ENCODE data around the gene GASK1A.

The GASK1A gene

DNA sequence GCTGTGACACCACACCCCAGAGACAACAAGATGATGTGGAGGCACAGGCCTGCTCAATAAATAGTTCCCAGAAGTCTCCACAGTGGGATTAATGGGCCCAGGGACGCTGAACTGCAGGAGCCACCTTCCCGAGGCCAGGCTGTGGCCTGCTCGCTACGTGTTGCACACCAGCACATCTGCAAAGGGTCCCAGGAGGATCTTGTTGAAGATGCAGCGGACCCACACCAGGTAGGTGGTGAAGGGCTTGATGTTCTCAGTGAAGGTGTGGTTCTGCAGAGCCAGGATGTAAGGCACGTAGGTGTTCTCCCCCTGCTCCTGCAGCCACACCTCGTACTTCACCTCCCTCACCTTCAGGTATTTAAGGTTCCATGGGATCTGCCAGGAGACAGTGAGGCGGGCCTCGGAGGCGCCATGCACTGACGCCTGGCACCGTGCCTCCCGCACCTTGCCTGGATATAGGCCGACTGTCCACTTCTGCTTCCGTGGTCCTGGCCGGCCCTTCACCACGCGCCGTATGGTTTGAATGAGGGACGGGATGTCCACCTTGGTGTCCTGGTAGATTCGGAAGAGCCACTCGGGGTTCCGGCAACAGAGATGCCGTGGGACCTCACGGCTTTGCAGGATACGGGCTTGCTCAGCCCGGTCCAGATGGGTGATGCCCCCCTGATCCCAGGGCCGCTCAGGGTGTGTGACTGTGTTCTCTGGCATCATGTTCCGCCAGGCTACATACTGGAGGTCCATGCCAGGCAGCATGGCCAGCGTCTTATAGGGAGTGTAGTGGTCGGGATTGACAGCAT is 100.6 kb downstream of the GASK1A start:
- H3K9ac ChIP-seq (ENCODE audit: low read length), result no peak overlapping the region
- no peaks in the 10 kb centered on the region for H3K4me1 ChIP-seq (ENCODE audit: control insufficient read depth, insufficient read depth, low read length)
- no peaks in the 10 kb centered on the region for H3K27me3 ChIP-seq (ENCODE audit: control insufficient read depth, insufficient read depth, low read length)
- H3K4me3 ChIP-seq (ENCODE audit: low read length), result no peak overlapping the region
- peaks cover 17% of the 10 kb centered on the region for H3K36me3 ChIP-seq (ENCODE audit: control insufficient read depth, insufficient read depth, low read length)
- no peak overlapping the region for H3K27ac ChIP-seq (ENCODE audit: low read depth, low read length)

DNA sequence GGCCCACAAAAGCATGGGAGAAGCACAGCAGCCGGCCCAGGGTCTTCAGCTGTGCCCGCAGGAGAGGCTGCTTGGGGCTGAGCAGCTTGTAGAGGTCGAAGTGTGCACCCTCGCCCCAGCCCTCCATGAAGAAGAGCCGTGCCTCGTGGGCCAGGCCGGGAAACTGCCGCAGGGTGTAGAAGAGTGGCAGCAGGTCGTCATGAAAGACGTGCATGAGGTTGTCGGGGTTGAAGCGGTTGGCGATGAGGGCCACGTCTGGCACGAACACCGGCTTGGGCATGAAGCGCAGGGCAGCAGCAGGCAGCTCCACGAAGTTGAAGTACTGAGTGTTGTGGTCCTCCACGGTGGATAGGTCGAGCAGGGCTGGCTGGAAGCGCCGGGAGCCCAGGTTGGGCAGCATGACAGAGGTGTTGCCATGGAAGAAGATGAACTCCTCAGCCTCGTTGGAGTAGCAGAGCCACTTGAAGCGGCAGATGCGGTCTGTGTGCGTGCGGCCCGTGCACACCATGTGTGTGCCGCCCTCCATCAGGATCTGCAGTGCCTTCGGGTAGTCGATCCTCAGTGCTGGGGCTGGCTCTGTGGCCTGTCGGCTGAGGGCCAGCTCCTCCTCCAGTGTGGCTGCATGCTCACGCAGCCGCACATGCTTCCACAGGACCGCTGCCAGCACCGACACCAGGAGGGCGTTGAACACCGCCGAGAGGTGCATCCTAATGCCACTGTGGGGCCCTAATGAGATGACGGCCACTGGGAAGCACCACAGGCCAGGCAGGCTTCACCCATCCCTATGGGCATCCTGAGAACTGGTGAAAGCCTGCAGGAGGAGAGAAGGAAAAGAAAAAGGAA is 101.8 kb downstream of the GASK1A start:
- Histone ChIP-seq H3K9ac (ENCODE audit: low read length) (no peak overlapping the region), H3K4me3 (ENCODE audit: low read length) (no peak overlapping the region), H3K27ac (ENCODE audit: low read depth, low read length) (no peak overlapping the region), H3K4me1 (ENCODE audit: control insufficient read depth, insufficient read depth, low read length) (no peaks in the 10 kb centered on the region), H3K27me3 (ENCODE audit: control insufficient read depth, insufficient read depth, low read length) (no peaks in the 10 kb centered on the region), H3K36me3 (ENCODE audit: control insufficient read depth, insufficient read depth, low read length) (peaks cover 17% of the 10 kb centered on the region)

DNA sequence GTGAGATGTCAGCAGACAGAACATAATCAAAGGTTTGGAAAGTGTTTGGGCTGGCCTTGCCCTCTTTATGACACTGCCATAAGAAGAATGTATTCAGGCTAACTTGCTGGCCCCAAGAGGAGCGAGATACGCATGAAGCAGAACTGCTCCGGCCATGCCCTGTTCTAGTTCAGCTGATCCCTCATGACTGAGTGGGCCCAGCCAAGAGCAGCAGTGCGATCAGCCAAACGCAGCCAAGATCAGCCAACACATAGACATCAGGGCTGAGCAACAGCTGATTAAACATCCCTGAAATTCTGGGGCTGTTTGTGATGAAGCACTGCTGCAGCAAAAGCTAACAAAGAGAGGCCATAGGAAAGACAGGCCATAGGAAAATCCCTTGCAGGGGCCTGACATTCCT is 102.7 kb downstream of the GASK1A start:
- Histone ChIP-seq H3K27ac (ENCODE audit: low read depth, low read length) (no peak overlapping the region), H3K4me3 (ENCODE audit: low read length) (no peak overlapping the region), H3K9ac (ENCODE audit: low read length) (no peak overlapping the region), H3K27me3 (ENCODE audit: control insufficient read depth, insufficient read depth, low read length) (no peaks in the 10 kb centered on the region), H3K4me1 (ENCODE audit: control insufficient read depth, insufficient read depth, low read length) (no peaks in the 10 kb centered on the region), H3K36me3 (ENCODE audit: control insufficient read depth, insufficient read depth, low read length) (peaks cover 17% of the 10 kb centered on the region)

DNA sequence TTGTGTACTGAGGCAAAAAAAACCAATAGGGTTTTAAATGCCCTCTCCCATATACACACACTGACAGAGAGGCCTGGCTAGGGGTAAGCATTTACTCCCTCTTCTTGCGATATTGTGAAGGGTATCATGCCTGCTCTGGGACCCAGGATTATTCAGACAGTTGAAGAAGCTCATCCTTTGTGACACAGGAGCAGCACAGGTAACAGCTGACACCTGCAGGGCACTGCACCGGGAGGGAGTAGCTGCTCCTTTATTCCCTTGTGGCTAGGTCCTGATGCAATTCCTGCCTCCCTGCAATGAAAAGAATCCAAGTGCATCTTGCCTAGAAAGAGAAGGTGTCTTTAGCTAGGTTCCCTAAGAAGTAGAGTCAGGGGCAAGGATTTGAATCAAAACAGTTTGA is 103.3 kb downstream of the GASK1A start:
- H3K27ac ChIP-seq (ENCODE audit: low read depth, low read length), result no peak overlapping the region
- no peaks in the 10 kb centered on the region for H3K4me1 ChIP-seq (ENCODE audit: control insufficient read depth, insufficient read depth, low read length)
- no peak overlapping the region for H3K9ac ChIP-seq (ENCODE audit: low read length)
- H3K36me3 ChIP-seq (ENCODE audit: control insufficient read depth, insufficient read depth, low read length), result peaks cover 17% of the 10 kb centered on the region
- H3K4me3 ChIP-seq (ENCODE audit: low read length), result no peak overlapping the region
- no peaks in the 10 kb centered on the region for H3K27me3 ChIP-seq (ENCODE audit: control insufficient read depth, insufficient read depth, low read length)

DNA sequence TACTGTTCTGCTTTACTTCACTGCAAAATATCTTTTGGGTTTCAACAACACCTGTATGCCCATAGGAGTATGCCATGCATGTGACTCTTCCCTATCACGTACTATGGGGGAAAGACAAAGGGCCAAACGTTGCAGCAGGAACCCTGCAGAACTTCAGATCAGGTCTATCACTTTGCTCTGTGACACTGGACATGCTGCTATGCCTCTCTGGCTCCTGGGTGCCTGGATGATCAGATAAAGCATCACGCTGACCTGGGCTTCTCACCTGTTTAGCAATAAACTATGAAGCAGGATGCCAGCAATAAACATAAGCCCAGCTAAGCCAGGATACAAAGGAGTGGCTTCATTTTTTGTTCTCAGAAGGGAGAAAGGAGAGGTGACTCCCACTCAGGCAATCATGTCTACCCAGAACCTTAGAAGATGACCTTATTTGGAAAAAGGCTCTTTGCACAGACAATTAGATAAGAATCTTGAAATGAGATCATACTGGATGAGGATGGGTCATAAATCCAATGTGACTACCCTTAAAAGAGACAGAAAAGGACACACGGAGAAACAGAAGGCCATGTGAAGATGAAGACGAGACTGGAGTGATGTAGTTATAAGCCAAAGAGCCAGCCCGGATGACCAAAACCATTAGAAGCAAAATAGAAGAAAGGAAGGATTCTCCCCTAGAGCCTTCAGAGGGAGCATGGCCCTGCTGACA is 107.5 kb downstream of the GASK1A start:
- no peaks in the 10 kb centered on the region for H3K27me3 ChIP-seq (ENCODE audit: control insufficient read depth, insufficient read depth, low read length)
- no peak overlapping the region for H3K9ac ChIP-seq (ENCODE audit: low read length)
- H3K4me1 ChIP-seq (ENCODE audit: control insufficient read depth, insufficient read depth, low read length), result peaks cover 7% of the 10 kb centered on the region
- no peaks in the 10 kb centered on the region for H3K36me3 ChIP-seq (ENCODE audit: control insufficient read depth, insufficient read depth, low read length)
- no peak overlapping the region for H3K4me3 ChIP-seq (ENCODE audit: low read length)
- H3K27ac ChIP-seq (ENCODE audit: low read depth, low read length), result no peak overlapping the region

DNA sequence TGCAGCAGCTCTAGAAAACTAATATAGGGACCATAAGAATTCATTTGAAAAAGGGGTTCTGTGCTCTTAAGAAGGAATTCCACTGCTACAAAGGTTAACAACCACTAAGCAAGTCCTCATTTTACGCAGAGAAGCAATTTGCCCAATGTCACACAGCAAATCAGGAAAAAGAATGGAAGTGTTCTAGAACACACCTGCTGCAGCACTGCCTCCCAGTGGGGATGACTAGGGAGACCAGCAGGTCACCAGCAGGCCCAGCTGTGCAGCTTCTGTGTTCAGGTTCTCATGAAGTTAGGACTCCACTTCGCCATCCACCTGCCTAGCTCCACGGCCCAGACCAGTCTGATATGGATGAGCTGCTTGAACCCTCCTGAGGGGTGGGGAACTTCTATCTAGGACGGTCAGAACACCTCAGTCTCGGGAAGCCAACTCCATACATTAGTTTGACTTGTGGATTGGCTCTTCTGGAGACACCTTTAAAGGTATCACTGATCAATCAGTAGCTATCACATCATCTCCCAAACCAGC is 108.2 kb downstream of the GASK1A start:
- no peak overlapping the region for H3K4me3 ChIP-seq (ENCODE audit: low read length)
- H3K9ac ChIP-seq (ENCODE audit: low read length), result no peak overlapping the region
- no peaks in the 10 kb centered on the region for H3K27me3 ChIP-seq (ENCODE audit: control insufficient read depth, insufficient read depth, low read length)
- H3K4me1 ChIP-seq (ENCODE audit: control insufficient read depth, insufficient read depth, low read length), result peaks cover 7% of the 10 kb centered on the region
- H3K36me3 ChIP-seq (ENCODE audit: control insufficient read depth, insufficient read depth, low read length), result no peaks in the 10 kb centered on the region
- no peak overlapping the region for H3K27ac ChIP-seq (ENCODE audit: low read depth, low read length)

DNA sequence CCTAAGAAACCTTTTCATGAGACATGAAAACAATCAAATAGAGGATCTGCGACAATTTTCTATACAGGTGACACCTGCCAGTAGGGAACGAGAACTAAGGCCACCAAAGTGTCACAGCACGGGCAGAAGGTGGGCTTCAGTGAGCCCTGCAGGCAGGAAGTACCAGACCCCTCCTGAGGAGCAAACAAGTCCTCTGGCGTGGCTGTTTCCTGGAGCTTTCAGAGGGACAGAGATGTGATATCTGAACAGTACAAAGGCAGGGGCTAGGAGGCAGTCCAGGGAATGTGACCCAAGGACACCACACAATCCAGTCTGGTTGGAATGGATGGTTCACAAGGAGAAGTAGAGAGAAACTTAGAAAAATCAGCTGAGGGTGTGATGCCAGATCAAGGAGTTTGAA is 110.0 kb downstream of the GASK1A start:
- Histone ChIP-seq H3K27ac (ENCODE audit: low read depth, low read length) (no peak overlapping the region), H3K4me1 (ENCODE audit: control insufficient read depth, insufficient read depth, low read length) (peaks cover 14% of the 10 kb centered on the region), H3K36me3 (ENCODE audit: control insufficient read depth, insufficient read depth, low read length) (no peaks in the 10 kb centered on the region), H3K27me3 (ENCODE audit: control insufficient read depth, insufficient read depth, low read length) (no peaks in the 10 kb centered on the region), H3K9ac (ENCODE audit: low read length) (no peak overlapping the region), H3K4me3 (ENCODE audit: low read length) (no peak overlapping the region)

DNA sequence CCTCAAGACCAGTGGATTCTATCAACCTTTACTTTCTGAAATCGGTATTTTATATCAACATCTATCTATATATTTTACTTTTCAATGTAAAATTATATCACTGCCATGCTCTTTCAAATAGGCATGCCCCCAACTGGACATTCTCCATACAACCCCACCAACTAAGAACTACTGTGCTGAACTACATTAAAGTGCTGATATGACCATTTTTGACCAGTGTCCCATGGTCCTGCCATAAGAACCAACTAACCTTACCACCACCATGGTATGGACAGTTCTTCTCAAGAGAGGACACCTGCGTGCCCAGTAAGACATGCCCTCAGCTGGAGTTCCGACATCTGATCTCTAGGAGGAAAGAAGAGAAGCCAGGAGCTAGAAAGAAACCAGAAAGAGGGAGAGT is 111.1 kb downstream of the GASK1A start:
- Histone ChIP-seq H3K27me3 (ENCODE audit: control insufficient read depth, insufficient read depth, low read length) (no peaks in the 10 kb centered on the region), H3K27ac (ENCODE audit: low read depth, low read length) (no peak overlapping the region), H3K36me3 (ENCODE audit: control insufficient read depth, insufficient read depth, low read length) (no peaks in the 10 kb centered on the region), H3K9ac (ENCODE audit: low read length) (no peak overlapping the region), H3K4me1 (ENCODE audit: control insufficient read depth, insufficient read depth, low read length) (peaks cover 22% of the 10 kb centered on the region), H3K4me3 (ENCODE audit: low read length) (no peak overlapping the region)

DNA sequence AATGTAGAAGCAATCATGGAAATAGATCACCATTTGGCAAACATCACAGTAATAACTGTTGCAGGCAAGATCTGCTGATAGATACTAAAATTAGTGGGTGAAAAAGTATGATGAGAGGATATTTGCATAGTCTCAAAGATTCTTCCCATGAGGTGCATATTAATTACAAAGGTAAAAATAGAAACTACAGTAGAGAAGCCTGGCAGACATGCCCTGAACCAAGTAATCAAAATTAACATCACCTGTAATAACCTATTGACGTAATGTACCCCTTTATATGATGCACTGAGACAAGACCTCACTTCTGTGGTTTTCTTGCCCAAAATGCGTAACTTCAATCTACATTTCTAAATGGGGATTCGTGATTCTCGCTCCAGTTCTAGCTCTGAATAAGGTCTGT is 112.4 kb downstream of the GASK1A start:
- no peaks in the 10 kb centered on the region for H3K36me3 ChIP-seq (ENCODE audit: control insufficient read depth, insufficient read depth, low read length)
- no peak overlapping the region for H3K27ac ChIP-seq (ENCODE audit: low read depth, low read length)
- no peak overlapping the region for H3K4me3 ChIP-seq (ENCODE audit: low read length)
- no peak overlapping the region for H3K9ac ChIP-seq (ENCODE audit: low read length)
- no peaks in the 10 kb centered on the region for H3K27me3 ChIP-seq (ENCODE audit: control insufficient read depth, insufficient read depth, low read length)
- peaks cover 22% of the 10 kb centered on the region for H3K4me1 ChIP-seq (ENCODE audit: control insufficient read depth, insufficient read depth, low read length)

DNA sequence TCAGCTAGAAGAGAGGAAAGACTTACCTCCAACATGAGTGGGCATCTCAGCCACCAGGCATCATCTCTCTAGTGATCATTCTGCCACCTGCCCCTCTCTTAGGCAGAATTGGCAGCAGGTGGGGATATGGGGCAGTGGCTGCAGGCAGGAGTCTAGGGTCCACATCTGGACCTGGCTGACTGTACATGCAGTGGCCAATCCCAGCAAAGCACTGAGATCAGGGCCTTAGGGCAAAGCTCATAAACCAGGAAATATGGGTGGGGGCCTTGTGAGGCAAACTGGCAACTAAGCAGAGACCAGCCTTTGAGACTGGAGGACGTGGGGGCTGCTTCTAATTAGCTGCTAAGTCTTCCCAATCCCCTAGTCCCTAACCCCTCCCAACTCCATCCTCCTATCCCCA is 113.9 kb downstream of the GASK1A start:
- no peaks in the 10 kb centered on the region for H3K36me3 ChIP-seq (ENCODE audit: control insufficient read depth, insufficient read depth, low read length)
- no peaks in the 10 kb centered on the region for H3K27me3 ChIP-seq (ENCODE audit: control insufficient read depth, insufficient read depth, low read length)
- H3K27ac ChIP-seq (ENCODE audit: low read depth, low read length), result no peak overlapping the region
- peaks cover 22% of the 10 kb centered on the region for H3K4me1 ChIP-seq (ENCODE audit: control insufficient read depth, insufficient read depth, low read length)
- H3K4me3 ChIP-seq (ENCODE audit: low read length), result no peak overlapping the region
- H3K9ac ChIP-seq (ENCODE audit: low read length), result no peak overlapping the region

DNA sequence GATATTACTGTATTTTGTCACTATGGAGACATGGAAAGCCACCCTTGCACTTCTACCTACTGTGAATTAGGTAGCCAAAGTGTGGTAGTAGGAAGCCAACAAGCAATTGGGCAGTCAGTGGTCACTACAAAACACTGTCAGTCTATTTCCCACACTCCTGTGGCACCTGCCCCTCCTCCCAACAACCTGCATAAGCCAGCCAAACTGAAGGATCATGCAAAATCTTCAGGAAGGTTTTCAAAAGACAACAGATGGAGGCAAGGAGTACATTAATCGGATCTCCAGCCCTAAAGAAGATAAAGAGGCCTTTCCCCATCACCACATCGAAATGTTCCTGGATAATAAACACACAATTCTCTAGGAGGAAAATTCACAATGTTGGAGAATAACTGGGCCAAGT is 114.9 kb downstream of the GASK1A start:
- Histone ChIP-seq H3K4me3 (ENCODE audit: low read length) (no peak overlapping the region), H3K4me1 (ENCODE audit: control insufficient read depth, insufficient read depth, low read length) (peaks cover 22% of the 10 kb centered on the region), H3K9ac (ENCODE audit: low read length) (no peak overlapping the region), H3K36me3 (ENCODE audit: control insufficient read depth, insufficient read depth, low read length) (no peaks in the 10 kb centered on the region), H3K27me3 (ENCODE audit: control insufficient read depth, insufficient read depth, low read length) (no peaks in the 10 kb centered on the region), H3K27ac (ENCODE audit: low read depth, low read length) (no peak overlapping the region)

DNA sequence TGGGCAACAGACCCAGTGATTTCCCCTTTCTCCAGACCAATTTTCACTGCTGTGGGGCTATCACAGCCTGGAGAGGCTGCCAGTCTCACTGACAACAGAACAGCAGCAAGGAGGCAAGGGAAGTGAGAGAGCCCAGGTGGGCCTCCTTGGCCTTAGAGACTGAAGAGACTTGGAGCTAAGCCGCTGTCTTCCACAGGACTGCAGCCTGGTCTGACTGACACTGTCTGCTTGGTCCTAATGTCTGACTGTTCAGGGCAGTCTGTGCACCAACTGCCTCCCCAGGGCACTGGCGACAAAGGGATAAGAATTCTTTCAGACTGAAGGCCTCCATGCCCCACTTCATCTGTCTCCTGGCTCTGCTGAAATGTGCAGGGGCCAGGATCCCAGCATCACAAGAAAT is 115.3 kb downstream of the GASK1A start:
- Histone ChIP-seq H3K27me3 (ENCODE audit: control insufficient read depth, insufficient read depth, low read length) (no peaks in the 10 kb centered on the region), H3K36me3 (ENCODE audit: control insufficient read depth, insufficient read depth, low read length) (no peaks in the 10 kb centered on the region), H3K4me3 (ENCODE audit: low read length) (no peak overlapping the region), H3K9ac (ENCODE audit: low read length) (no peak overlapping the region), H3K27ac (ENCODE audit: low read depth, low read length) (no peak overlapping the region), H3K4me1 (ENCODE audit: control insufficient read depth, insufficient read depth, low read length) (peaks cover 22% of the 10 kb centered on the region)

Measured in rectal smooth muscle tissue (tissue), 1 donor.